ENCODE results near the gene PTPN13.

DNA sequence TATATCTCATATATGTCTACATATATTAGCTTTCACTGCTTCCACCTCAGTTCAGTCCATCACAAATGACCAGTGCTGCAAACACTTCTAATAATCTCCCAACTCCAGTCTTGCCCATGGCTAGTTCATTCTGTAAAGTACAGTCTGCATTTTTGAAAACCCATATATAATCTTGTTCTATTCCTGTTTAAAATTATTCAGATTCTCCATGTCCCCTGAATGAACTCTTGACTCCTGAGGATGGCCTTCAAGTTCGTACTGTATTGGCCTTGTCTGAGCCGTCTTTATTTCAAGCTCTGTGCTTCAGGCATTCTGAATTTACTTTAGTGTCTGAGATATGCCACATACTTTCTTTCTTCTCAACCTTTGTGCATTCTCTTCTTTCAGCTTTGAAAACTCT lies 84.7 kb downstream of the PTPN13 start:
- no peak for TF ChIP-seq POLR2A (IDR thresholded peaks at IDR 0.05)
- TF ChIP-seq, protein P1, sequence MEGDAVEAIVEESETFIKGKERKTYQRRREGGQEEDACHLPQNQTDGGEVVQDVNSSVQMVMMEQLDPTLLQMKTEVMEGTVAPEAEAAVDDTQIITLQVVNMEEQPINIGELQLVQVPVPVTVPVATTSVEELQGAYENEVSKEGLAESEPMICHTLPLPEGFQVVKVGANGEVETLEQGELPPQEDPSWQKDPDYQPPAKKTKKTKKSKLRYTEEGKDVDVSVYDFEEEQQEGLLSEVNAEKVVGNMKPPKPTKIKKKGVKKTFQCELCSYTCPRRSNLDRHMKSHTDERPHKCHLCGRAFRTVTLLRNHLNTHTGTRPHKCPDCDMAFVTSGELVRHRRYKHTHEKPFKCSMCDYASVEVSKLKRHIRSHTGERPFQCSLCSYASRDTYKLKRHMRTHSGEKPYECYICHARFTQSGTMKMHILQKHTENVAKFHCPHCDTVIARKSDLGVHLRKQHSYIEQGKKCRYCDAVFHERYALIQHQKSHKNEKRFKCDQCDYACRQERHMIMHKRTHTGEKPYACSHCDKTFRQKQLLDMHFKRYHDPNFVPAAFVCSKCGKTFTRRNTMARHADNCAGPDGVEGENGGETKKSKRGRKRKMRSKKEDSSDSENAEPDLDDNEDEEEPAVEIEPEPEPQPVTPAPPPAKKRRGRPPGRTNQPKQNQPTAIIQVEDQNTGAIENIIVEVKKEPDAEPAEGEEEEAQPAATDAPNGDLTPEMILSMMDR (IDR thresholded peaks at IDR 0.05), result no peak
- no peak for TF ChIP-seq POLR2AphosphoS5 (IDR thresholded peaks at IDR 0.05; ENCODE audit: insufficient read depth in 1 of 2, low read depth in 1 of 2)
